GM18520 (cell line): Measurements from ENCODE around the gene RSPH6A.
"Not testable (repeated sequence)": the region's sequence is repeated elsewhere in the genome, so short reads cannot be mapped to it uniquely, and the experiment has no call there.

Experiments used
- ATAC-seq: cut with Tn5 transposase; IDR thresholded peaks from one replicate; pipeline ENCODE4 v1.9.1; 2021; ENCODE audit not compliant: unreplicated experiment

Gene RSPH6A

GRCh38 chr19:45766869-45767346, 48.2 kb downstream of the RSPH6A start:
- no peak for ATAC-seq

GRCh38 chr19:45766296-45766868, 48.7 kb downstream of the RSPH6A start:
- no peak for ATAC-seq

DNA sequence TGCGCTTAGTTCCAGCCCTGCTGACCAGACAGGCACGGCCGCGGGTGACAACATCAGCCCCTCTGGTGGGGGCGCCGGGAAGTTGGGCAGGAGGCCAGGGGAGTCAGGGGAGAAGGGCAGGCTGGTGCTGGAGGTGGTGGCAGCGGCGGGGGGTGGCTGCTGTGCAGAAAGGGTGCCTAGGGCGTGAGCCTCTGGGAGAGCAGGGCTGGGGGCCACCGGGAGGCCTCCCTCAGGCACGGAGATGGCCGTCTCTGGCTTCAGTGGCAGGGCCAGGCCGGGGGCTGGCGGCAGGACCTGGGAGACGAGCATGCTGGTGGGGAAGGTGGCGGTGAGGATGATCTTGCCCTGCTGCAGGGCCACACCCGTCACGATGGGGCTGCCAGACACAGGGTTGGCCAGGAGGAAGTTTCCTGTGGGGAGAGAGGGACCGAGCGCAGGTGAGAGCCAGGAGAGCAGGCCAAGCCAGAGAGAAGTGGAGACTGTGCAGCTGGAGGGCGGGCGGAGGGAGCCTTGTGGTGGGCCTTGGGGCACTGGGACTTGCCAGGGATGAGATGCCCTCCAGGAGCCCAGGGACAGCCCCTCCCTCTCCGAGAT, 49.3 kb downstream of the RSPH6A start:
- ATAC-seq, result no peak

GRCh38 chr19:45764945-45765701, 50.0 kb downstream of the RSPH6A start:
- no peak for ATAC-seq

- ATAC-seq, result no peak
Measured at GRCh38 chr19:45764475-45764874, 50.6 kb downstream of the RSPH6A start.

GRCh38 chr19:45763691-45764294, 51.3 kb downstream of the RSPH6A start:
- ATAC-seq, result no peak

- ATAC-seq, result no peak
Measured at GRCh38 chr19:45762870-45763631, 52.1 kb downstream of the RSPH6A start.

DNA sequence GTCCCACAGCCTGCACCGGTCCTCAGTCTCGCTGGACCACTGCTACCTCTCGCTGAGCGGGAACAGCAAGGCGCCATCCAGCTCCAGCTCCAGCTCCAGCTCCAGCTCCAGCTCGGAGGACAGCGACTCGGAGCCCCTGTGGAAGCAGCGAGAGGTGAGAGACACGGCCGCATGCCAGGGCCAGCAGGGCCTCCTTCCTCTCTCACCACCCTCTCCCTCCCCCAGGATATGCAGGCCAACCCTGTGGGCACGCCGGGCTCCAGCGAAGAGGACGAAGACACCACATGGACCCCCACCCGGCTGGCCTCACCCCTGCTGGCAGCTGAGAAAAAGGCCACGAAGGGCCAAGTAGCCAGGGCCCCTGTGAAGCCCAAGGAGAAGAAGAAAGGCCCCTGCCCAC, 53.4 kb downstream of the RSPH6A start:
- ATAC-seq, result no peak

DNA sequence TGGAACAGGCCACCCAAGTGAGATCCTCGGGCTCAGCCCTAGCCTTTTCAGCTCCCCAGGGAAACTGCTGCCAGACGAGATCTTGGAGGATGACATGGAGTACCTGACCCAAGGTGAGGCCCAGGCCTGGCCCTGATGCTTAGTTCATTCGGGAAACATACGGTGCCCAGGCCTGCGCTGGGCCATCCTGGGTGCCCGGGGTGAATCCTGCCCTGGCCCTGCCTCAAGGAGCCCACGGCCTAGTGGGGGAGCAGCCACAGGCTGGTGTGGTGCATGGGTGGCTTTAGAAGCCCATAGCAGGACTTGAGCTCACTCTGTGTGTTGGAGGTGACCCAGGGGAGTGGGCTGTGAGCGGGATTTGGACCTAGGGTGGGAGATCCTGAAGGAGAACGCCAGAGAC, 56.2 kb downstream of the RSPH6A start:
- ATAC-seq, result no peak

DNA sequence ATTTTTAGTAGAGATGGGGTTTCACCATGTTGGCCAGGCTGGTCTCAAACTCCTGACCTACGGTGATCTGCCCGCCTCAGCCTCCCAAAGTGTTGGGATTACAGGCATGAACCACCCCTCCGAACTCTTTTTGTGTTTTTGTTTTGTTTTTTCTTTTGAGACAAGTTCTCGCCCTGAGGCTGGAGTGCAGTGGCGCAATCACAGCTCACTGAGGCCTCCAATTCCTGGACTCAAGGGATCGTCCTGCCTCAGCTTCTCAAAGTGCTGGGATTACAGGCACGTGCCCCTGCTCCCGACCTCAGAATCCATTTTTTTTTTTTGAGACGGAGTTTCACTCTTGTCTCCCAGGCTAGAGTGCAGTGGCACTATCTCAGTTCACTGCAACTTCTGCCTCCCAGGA, 57.4 kb downstream of the RSPH6A start:
- no peak for ATAC-seq

- ATAC-seq, result no peak
Measured at GRCh38 chr19:45754323-45754722, 60.8 kb downstream of the RSPH6A start.

DNA sequence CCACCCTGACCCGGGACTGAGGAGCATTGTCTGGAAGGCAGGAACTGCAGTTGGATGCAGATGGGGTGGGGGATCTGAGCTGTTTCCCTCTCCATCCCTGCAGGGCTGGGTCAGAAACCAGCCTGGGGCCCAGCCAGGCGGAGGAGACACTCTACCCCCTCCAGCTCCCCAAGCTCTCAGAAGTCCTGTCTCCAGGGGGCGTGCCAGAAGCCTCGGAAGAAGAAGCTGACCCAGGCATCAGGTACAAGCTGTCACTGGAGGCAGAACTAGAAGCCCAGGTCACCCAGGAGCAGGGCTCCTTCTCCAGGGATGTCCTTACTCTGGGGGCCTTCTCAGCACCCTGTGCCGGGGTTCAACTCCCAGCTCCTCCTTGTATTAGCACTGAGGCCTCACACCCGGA, 61.6 kb downstream of the RSPH6A start:
- ATAC-seq, result no peak

DNA sequence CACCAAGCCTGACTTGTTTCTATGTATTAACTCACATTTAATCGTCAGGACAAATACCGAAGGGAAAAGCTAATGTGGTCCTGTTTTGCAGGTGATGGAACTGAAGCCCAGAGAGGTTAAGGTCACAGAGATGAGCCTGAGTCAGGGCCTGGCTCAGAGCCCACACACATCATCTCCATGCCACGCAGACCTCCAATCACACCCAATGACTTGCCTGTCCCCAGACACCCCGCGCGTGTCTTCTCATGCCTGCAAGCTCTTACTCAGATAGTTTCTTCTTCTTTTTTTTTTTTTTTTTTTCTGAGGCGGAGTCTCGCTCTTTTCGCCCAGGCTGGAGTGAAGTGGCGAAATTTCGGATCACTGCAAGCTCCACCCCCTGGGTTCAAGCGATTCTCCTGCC, 62.5 kb downstream of the RSPH6A start:
- no peak for ATAC-seq

DNA sequence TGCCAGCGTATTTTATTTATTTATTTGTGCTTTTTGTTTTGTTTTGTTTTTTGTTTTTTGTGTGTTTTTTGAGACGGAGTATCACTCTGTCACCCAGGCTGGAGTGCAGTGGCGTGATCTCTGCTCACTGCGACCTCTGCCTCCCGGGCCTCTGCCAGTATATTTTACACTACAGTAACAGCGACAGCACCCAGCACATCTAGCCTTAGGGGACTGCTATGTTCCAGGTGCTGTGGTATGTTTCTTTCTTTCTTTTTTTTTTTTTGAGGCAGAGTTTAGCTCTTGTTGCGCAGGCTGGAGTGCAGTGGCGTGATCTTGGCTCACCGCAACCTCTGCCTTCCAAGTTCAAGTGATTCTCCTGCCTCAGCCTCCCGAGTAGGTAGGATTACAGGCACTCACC, 63.6 kb downstream of the RSPH6A start:
- ATAC-seq, result not testable (repeated sequence)

DNA sequence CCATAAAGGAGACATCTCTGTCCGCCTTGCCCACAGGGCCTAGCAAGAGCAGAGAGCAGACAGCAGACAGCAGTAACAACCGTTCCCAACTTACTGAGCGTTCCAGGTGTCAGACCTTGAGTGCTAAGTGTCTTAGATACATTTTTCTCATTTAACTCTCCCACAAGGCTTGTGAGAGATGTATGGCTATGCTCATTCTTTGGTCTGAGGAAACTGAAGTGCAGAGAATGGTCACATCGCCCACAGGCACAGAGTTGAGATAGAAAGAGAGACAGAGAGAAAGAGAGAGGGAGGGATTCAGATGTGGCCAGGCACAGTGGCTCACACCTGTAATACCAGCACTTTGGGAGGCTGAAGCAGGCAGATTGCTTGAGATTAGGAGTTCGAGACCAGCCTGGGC, 67.6 kb downstream of the RSPH6A start:
- no peak for ATAC-seq

DNA sequence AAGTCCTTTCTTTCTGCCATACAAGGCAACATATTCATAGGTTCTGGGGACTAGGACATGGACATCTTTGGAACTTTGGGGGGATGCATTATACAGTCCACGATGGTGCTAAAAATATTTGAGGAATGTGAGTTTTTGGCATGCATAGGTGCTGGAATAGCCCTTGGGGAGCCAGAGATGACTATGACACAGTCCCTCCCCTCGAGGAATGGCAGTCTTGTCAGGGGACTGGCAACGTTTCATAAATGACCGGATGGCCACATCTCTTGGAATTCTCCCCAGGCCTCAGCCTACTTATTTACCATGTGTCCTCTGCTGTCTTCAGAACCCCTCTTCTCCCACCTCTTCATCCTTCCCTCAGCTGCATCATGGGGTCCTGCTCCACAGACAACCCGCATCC, 68.2 kb downstream of the RSPH6A start:
- no peak for ATAC-seq
